Activated CD4-positive, alpha-beta memory T cell treated with anti-CD3 and anti-CD28 coated beads for 36 hours (primary cell): ENCODE data around the gene SPARC. TPM values are rescaled to one million over a fixed set of nuclear protein-coding genes. Genes with fewer than 3 reads are reported as not detected.

Source experiments
- CTCF ChIA-PET: fragments of 350-600 bp; sonication (Branson Sonifier 250); formaldehyde crosslinking; loops from one replicate; lab custom pipeline; 2021; ENCODE audit warnings: antibody characterized with exemption, inconsistent platforms; lab: Charles Lee
- POLR2A ChIA-PET: fragments of 350-600 bp; sonication (Branson Sonifier 250); formaldehyde crosslinking; loops from one replicate; lab custom pipeline; 2021; ENCODE audit warnings: antibody characterized with exemption; lab: Charles Lee
- DNase-seq: peaks from one replicate; pipeline ENCODE4 v3.0.0-alpha.2; 2020
- H3K27ac Mint-ChIP-seq: one replicate; pipeline ENCODE4 v1.8.0; 2021; ENCODE audit warnings: mixed read lengths
- H3K27me3 Mint-ChIP-seq: one replicate; pipeline ENCODE4 v1.8.0; 2021; ENCODE audit warnings: mixed read lengths
- H3K36me3 Mint-ChIP-seq: one replicate; pipeline ENCODE4 v1.8.0; 2021; ENCODE audit warnings: mixed read lengths
- H3K4me1 Mint-ChIP-seq: one replicate; pipeline ENCODE4 v1.8.0; 2021; ENCODE audit warnings: low read depth, mixed read lengths
- H3K4me3 Mint-ChIP-seq: one replicate; pipeline ENCODE4 v1.8.0; 2021; ENCODE audit warnings: mild to moderate bottlenecking, mixed read lengths
- H3K9me3 Mint-ChIP-seq: one replicate; pipeline ENCODE4 v1.8.0; 2021; ENCODE audit warnings: mixed read lengths
- intact Hi-C: fragments of 100-400 bp; cut with micrococcal nuclease; formaldehyde crosslinking; loops from one replicate; pipeline ENCODE4 v1.15.1; 2023
- total RNA-seq, 2 experiments: library from RNA; stranded (reverse); gene quantifications; one replicate each; pipeline ENCODE4 v1.2.3, GENCODE V29; 2021

The SPARC gene
- total RNA-seq, 2 experiments from 2014 or later, result not detected

DNA sequence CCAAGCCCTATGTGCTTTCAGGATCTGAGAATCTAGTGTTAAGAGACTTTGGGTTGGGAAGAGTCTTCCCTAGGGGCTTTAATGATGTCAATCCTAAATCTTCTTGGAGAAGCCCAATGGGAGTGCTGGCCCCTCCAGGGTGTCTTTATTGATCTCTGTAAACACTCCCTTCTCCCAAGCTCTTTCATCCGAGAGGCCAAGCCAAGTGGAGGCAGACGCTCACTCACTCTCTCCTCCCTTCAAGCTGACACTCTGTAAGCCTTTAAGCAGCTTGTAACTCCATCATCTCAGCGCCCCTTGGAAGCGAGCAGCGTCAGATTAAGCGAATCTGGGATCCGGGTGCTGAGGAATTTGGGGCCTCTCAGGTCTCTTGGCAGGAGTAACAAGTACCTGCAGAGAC is 37.7 kb downstream of the SPARC start:
- intact Hi-C loops, result no loop called here
- no peaks in the 10 kb centered on the region for H3K36me3 Mint-ChIP-seq
- H3K27ac Mint-ChIP-seq, result no peak overlapping the region
- DNase-seq, result no peak
- ChIA-PET CTCF (interaction anchor here (0.9 to 6.3 kb wide), 4 partner anchors 10 to 203 kb away, joined by 3 to 116 read pairs (median 4); partner anchors contain the start of gene SLC36A1), POLR2A (no interaction called here)
- no peak overlapping the region for H3K4me3 Mint-ChIP-seq
- no peaks in the 10 kb centered on the region for H3K9me3 Mint-ChIP-seq
- peaks cover 5% of the 10 kb centered on the region for H3K4me1 Mint-ChIP-seq
- H3K27me3 Mint-ChIP-seq, result no peaks in the 10 kb centered on the region

DNA sequence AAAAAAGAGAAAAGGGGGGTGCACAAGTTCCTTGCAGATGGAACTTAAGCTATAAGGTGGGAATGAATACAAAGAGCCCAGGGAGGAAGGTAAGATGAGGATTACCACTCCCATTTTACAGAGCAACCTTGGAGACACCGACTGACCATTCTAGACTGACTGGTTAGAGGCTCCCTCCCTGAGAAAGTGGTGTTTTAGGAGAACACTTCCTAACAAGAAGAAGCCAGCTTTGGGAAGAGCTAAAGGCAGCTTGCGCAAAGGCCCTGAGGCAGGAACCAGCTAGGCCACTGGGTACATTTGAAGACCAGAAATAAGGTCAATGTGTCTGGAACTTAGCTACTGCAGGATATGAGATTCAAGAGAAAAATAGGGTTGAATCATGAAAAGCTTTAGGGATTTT is 38.6 kb downstream of the SPARC start:
- Mint-ChIP-seq H3K4me3 (no peak overlapping the region), H3K36me3 (no peaks in the 10 kb centered on the region), H3K27me3 (no peaks in the 10 kb centered on the region), H3K9me3 (no peaks in the 10 kb centered on the region), H3K4me1 (peaks cover 5% of the 10 kb centered on the region), H3K27ac (no peak overlapping the region)
- CTCF ChIA-PET, result interaction anchor here (0.6 to 6.3 kb wide), 7 partner anchors 9 to 202 kb away, joined by 3 to 116 read pairs (median 4); partner anchors contain the start of gene SLC36A1
- DNase-seq, result no peak
- intact Hi-C loops, result no loop called here
- POLR2A ChIA-PET, result no interaction called here

GRCh38 chr5:151647320-151647861 is 39.3 kb downstream of the SPARC start:
- Mint-ChIP-seq H3K36me3 (no peaks in the 10 kb centered on the region), H3K4me1 (peaks cover 5% of the 10 kb centered on the region), H3K27ac (no peak overlapping the region), H3K4me3 (no peak overlapping the region), H3K9me3 (no peaks in the 10 kb centered on the region), H3K27me3 (no peaks in the 10 kb centered on the region)
- CTCF ChIA-PET, result interaction anchor here (1.3 to 6.3 kb wide), 3 partner anchors 10 to 201 kb away, joined by 4 to 116 read pairs (median 5); partner anchors contain the start of gene SLC36A1
- POLR2A ChIA-PET, result no interaction called here
- intact Hi-C loops, result no loop called here
- peak; percentile 15 for DNase-seq

DNA sequence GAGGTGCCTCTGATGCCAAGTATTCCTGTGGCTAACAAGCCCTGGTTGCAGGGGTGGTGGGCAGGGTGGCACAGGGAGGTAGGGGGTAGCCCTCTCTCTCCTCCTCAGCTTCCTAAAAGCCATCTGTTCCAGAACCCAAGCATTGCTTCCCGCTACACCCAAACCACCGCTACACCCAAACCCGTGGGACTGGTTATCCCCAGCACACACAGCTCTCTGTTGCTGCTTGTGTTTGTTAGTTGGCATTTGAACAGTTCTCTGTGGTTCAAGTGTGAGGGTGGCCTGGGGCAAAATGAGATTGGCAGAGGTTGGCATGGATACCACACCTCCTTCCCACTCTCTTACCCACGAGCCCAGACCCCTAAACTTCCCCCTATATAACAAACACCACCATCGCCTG is 40.4 kb downstream of the SPARC start:
- Mint-ChIP-seq H3K9me3 (no peaks in the 10 kb centered on the region), H3K27me3 (no peaks in the 10 kb centered on the region), H3K36me3 (no peaks in the 10 kb centered on the region), H3K27ac (no peak overlapping the region), H3K4me1 (peaks cover 2% of the 10 kb centered on the region), H3K4me3 (no peak overlapping the region)
- DNase-seq, result no peak
- ChIA-PET CTCF (interaction anchor here (0.8 to 1.2 kb wide), 3 partner anchors 12 to 200 kb away, joined by 3 read pairs; no protein-coding TSS in a partner anchor), POLR2A (no interaction called here)
- intact Hi-C loops, result no loop called here

GRCh38 chr5:151643388-151643787 is 43.3 kb downstream of the SPARC start:
- H3K9me3 Mint-ChIP-seq, result no peaks in the 10 kb centered on the region
- intact Hi-C loops, result no loop called here
- CTCF ChIA-PET, result interaction anchor here (0.7 kb wide), 1 partner anchor 16 kb away, joined by 4 read pairs; no protein-coding TSS in a partner anchor

GRCh38 chr5:151642472-151643140 is 44.1 kb downstream of the SPARC start:
- no peak for DNase-seq
- Mint-ChIP-seq H3K9me3 (no peaks in the 10 kb centered on the region), H3K4me1 (peaks cover 2% of the 10 kb centered on the region), H3K27ac (no peak overlapping the region), H3K4me3 (no peak overlapping the region), H3K36me3 (no peaks in the 10 kb centered on the region), H3K27me3 (no peaks in the 10 kb centered on the region)
- CTCF ChIA-PET, result no interaction called here
- intact Hi-C loops, result no loop called here
- POLR2A ChIA-PET, result no interaction called here

More at GRCh38 chr5:151643388-151643787, 43.3 kb downstream of the SPARC start:
- no peaks in the 10 kb centered on the region for H3K27me3 Mint-ChIP-seq
- H3K4me1 Mint-ChIP-seq, result peaks cover 4% of the 10 kb centered on the region
- H3K4me3 Mint-ChIP-seq, result no peak overlapping the region
- no peaks in the 10 kb centered on the region for H3K36me3 Mint-ChIP-seq
- POLR2A ChIA-PET, result no interaction called here
- no peak for DNase-seq
- no peak overlapping the region for H3K27ac Mint-ChIP-seq

GRCh38 chr5:151638619-151639018 is 48.1 kb downstream of the SPARC start:
- Mint-ChIP-seq H3K4me3 (no peak overlapping the region), H3K4me1 (peaks cover 2% of the 10 kb centered on the region), H3K27ac (no peak overlapping the region), H3K9me3 (no peaks in the 10 kb centered on the region), H3K27me3 (peaks cover 2% of the 10 kb centered on the region), H3K36me3 (no peaks in the 10 kb centered on the region)
- POLR2A ChIA-PET, result no interaction called here
- CTCF ChIA-PET, result interaction anchor here (0.9 to 1.6 kb wide), 3 partner anchors 13 to 22 kb away, joined by 3 to 7 read pairs (median 3); no protein-coding TSS in a partner anchor
- intact Hi-C loops, result no loop called here
- no peak for DNase-seq

- Mint-ChIP-seq H3K4me3 (no peak overlapping the region), H3K27me3 (peaks cover 2% of the 10 kb centered on the region), H3K9me3 (no peaks in the 10 kb centered on the region), H3K27ac (no peak overlapping the region), H3K36me3 (no peaks in the 10 kb centered on the region), H3K4me1 (peaks cover 2% of the 10 kb centered on the region)
- ChIA-PET CTCF (interaction anchor here (0.9 to 1.6 kb wide), 3 partner anchors 14 to 23 kb away, joined by 3 to 7 read pairs (median 3); no protein-coding TSS in a partner anchor), POLR2A (interaction anchor here (0.5 kb wide), 1 partner anchor 17 kb away, joined by 3 read pairs; no protein-coding TSS in a partner anchor)
- DNase-seq, result no peak
- intact Hi-C loops, result no loop called here
These were observed 49.0 kb downstream of the SPARC start for GRCh38 chr5:151637676-151638075.

- H3K27me3 Mint-ChIP-seq, result peaks cover 9% of the 10 kb centered on the region
- no peak for DNase-seq
- CTCF ChIA-PET, result interaction anchor here (0.6 kb wide), 1 partner anchor 89 kb away, joined by 3 read pairs; no protein-coding TSS in a partner anchor
- intact Hi-C loops, result no loop called here
- H3K4me3 Mint-ChIP-seq, result no peak overlapping the region
- no peaks in the 10 kb centered on the region for H3K4me1 Mint-ChIP-seq
- H3K36me3 Mint-ChIP-seq, result no peaks in the 10 kb centered on the region
- POLR2A ChIA-PET, result no interaction called here
- no peak overlapping the region for H3K27ac Mint-ChIP-seq
- no peaks in the 10 kb centered on the region for H3K9me3 Mint-ChIP-seq
These were observed 52.8 kb downstream of the SPARC start for GRCh38 chr5:151633892-151634291.

DNA sequence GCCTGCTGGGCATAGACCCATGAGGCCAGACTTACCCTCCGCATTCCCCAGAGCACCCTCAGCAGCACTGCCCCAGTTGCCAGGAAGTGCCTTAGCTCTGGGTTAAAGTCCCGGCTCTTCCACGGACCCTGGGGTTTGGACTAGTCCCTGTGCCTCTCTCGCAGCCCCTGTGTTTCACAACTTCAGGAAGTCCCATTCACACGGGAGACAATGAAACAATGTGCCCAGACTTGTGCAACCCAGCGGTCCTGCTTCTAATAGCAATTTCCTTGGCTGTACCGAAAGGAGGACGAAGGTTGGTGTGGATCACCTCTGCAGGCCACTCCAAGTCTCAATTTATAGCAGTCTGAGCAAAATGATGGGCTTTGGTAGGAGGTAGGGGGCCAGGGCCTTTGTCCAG is 53.8 kb downstream of the SPARC start:
- intact Hi-C loops, result no loop called here
- no peaks in the 10 kb centered on the region for H3K36me3 Mint-ChIP-seq
- CTCF ChIA-PET, result no interaction called here
- H3K27me3 Mint-ChIP-seq, result peaks cover 9% of the 10 kb centered on the region
- no peak overlapping the region for H3K27ac Mint-ChIP-seq
- H3K9me3 Mint-ChIP-seq, result no peaks in the 10 kb centered on the region
- H3K4me3 Mint-ChIP-seq, result no peak overlapping the region
- POLR2A ChIA-PET, result no interaction called here
- H3K4me1 Mint-ChIP-seq, result no peaks in the 10 kb centered on the region
- no peak for DNase-seq

DNA sequence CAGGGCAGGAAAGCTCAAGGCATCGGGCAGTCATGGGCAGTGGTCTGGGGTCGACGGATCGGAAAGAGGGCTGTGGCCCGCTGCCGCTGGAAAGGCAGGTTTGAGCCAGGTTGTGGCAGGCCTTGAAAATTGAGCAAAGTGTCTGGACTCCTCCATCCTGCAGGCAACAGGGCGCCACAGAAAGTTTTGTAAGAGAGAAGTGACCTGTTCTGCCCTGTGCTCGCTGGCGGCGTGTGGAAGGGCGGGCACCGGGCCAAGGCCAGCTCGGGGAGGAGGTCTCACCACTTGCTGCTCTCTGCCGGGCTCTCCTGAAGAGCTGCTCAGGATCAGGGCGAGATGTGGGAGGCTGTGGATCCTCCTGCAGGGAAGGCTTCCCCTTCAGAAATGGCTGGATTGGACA is 54.2 kb downstream of the SPARC start:
- ChIA-PET POLR2A (no interaction called here), CTCF (interaction anchor here (1.4 kb wide), 1 partner anchor 20 kb away, joined by 5 read pairs; no protein-coding TSS in a partner anchor)
- Mint-ChIP-seq H3K4me1 (no peaks in the 10 kb centered on the region), H3K27me3 (peaks cover 9% of the 10 kb centered on the region), H3K36me3 (no peaks in the 10 kb centered on the region), H3K4me3 (no peak overlapping the region), H3K27ac (no peak overlapping the region), H3K9me3 (no peaks in the 10 kb centered on the region)
- intact Hi-C loops, result no loop called here
- DNase-seq, result no peak

GRCh38 chr5:151631941-151632340 is 54.8 kb downstream of the SPARC start:
- Mint-ChIP-seq H3K9me3 (no peaks in the 10 kb centered on the region), H3K27me3 (peaks cover 9% of the 10 kb centered on the region), H3K4me1 (no peaks in the 10 kb centered on the region), H3K36me3 (no peaks in the 10 kb centered on the region), H3K4me3 (no peak overlapping the region), H3K27ac (no peak overlapping the region)
- ChIA-PET POLR2A (no interaction called here), CTCF (interaction anchor here (1.4 kb wide), 1 partner anchor 20 kb away, joined by 5 read pairs; no protein-coding TSS in a partner anchor)
- intact Hi-C loops, result no loop called here
- no peak for DNase-seq
